ENCODE results near the gene VIL1. TPM values are rescaled to one million over a fixed set of nuclear protein-coding genes. Genes with fewer than 3 reads are reported as not detected.

Gene VIL1
- total RNA-seq, 2 donors from 2014 or later: 0.32 to 6.2 TPM

DNA sequence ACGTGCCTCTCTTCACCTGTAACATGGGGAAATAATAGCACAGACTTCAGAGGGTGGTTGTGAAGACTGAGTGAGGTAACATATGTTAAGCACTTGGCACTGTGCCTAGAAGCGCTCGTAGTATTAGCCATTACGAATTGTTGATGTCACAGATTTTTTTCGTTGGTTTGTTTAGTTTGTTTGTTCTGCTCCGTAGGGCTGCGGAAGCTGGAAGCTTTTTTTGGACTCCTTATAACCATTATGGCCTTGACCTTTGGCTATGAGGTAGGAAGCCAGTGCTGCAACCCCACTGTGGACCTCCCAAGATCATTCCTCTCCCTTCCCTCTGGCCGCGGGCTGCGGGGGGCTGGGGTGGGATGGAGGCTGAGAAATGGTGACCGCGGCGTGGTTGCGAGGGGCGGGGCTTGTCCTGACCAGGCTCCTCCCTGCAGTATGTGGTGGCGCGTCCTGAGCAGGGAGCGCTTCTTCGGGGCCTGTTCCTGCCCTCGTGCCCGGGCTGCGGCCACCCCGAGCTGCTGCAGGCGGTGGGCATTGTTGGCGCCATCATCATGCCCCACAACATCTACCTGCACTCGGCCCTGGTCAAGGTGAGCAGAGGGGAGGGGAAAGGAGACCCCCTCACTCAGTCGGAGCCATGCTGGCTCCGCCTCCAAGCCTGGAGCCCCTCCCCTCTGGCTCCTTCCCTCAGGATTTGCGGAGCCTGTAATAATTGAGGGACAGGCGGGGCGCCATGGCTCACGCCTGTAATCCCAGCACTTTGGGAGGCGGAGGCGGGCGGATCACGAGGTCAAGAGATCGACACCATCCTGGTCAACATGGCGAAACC is 31.3 kb upstream of the VIL1 start:
- DNase-seq (no peak), ATAC-seq (peak; percentile 52)
- H3K27me3 Mint-ChIP-seq: peaks cover 11% of the 10 kb centered on the region
- peak overlapping the region; percentile 51 for H3K27ac Mint-ChIP-seq
- H3K4me1 Mint-ChIP-seq: peaks cover 4% of the 10 kb centered on the region
- H3K36me3 Mint-ChIP-seq (ENCODE audit: low read depth): no peaks in the 10 kb centered on the region
- no peaks in the 10 kb centered on the region for H3K9me3 ChIP-seq (ENCODE audit: control insufficient read depth, low read length, poor library complexity, severe bottlenecking)
- H3K4me3 Mint-ChIP-seq: no peak overlapping the region

DNA sequence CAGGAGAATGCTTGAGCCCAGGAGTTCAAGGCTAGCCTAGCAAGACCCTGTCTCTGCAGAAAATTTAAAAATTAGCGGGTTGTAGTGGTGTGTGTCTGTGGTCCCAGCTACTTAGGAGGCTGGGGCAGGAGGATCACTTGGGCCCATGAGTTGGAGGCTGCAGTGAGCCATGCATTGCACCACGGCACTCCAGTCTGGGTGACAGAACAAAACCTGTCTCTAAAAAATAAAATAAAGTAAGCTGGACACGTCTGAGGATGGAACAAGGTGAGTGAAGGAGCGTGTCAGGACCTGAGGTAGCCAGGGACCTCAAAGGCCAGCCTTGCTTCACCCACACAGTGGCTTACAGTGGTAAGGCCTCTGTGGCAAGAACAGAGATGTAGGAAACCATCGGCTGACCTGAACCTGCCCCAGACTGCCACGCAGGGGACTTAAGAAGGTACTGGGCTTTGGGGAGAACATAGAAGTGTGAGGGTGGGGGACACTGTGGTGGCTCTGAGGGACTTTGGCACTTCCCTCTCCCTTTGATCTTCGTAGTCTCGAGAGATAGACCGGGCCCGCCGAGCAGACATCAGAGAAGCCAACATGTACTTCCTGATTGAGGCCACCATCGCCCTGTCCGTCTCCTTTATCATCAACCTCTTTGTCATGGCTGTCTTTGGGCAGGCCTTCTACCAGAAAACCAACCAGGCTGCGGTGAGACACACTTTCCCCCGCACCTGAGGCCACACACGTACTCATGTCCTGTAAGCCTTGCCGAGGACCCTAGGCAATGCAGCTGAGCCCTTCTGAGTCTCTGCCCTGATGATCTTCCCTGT is 29.4 kb upstream of the VIL1 start:
- Mint-ChIP-seq H3K27ac (no peak overlapping the region), H3K36me3 (ENCODE audit: low read depth) (no peaks in the 10 kb centered on the region), H3K4me1 (peaks cover 9% of the 10 kb centered on the region), H3K4me3 (no peak overlapping the region), H3K27me3 (peaks cover 11% of the 10 kb centered on the region)
- ATAC-seq (no peak), DNase-seq (no peak)
- H3K9me3 ChIP-seq (ENCODE audit: control insufficient read depth, low read length, poor library complexity, severe bottlenecking): no peaks in the 10 kb centered on the region

DNA sequence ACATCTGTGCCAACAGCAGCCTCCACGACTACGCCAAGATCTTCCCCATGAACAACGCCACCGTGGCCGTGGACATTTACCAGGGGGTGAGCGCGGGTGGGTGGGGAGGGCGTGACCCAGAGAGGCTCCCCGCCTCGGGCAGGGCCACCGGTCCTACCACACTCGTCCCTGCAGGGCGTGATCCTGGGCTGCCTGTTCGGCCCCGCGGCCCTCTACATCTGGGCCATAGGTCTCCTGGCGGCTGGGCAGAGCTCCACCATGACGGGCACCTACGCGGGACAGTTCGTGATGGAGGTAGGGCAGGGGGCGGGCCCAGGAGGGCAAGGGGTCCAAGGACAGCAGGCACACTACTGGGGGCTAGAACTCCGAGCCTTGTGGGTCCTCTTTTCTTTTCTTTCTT is 27.7 kb upstream of the VIL1 start:
- DNase-seq: no peak
- peaks cover 11% of the 10 kb centered on the region for H3K27me3 Mint-ChIP-seq
- no peaks in the 10 kb centered on the region for H3K9me3 ChIP-seq (ENCODE audit: control insufficient read depth, low read length, poor library complexity, severe bottlenecking)
- no peak overlapping the region for H3K4me3 Mint-ChIP-seq
- ATAC-seq: no peak
- peaks cover 15% of the 10 kb centered on the region for H3K4me1 Mint-ChIP-seq
- H3K36me3 Mint-ChIP-seq (ENCODE audit: low read depth): no peaks in the 10 kb centered on the region
- no peak overlapping the region for H3K27ac Mint-ChIP-seq

DNA sequence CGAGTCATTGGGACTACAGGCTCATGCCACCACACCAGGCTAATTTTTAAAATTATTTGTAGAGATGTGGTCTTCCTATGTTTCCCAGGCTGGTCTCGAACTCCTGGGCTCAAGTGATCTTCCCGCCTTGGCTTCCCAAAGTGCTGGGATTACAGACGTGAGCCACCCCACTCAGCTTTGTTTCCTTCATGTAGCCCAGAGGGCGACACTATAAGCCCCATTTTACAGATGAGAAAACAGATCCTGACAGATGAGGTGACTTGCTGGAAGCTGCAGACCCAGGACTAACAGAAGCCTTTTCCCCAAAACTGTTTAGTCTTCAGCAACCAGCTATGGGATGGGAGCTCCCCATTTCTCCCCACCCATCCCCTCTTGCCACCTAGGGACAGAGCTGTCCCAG is 26.5 kb upstream of the VIL1 start:
- no peaks in the 10 kb centered on the region for H3K9me3 ChIP-seq (ENCODE audit: control insufficient read depth, low read length, poor library complexity, severe bottlenecking)
- Mint-ChIP-seq H3K4me1 (peaks cover 21% of the 10 kb centered on the region), H3K36me3 (ENCODE audit: low read depth) (no peaks in the 10 kb centered on the region), H3K27me3 (no peaks in the 10 kb centered on the region), H3K4me3 (no peak overlapping the region), H3K27ac (no peak overlapping the region)
- ATAC-seq: no peak
- no peak for DNase-seq

DNA sequence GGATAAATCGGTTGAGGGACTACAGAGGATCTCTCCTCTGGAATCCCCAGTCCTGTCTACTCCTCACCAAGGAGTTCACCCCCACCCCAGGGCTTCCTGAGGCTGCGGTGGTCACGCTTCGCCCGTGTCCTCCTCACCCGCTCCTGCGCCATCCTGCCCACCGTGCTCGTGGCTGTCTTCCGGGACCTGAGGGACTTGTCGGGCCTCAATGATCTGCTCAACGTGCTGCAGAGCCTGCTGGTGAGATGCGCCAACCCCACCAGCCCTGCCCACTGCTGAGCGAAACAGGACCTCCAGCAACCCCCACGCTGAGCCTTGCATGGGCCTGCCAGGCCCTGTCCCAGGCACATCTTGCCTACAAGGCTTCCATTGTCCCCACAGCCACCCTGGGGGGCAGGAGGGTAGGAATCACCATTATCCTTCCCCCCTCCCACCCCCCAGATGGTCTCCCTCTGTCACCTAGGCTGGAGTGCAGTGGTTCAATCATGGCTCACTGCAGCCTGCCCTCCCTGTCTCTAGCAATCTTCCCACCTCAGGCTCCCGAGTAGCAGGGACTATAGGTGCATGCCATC is 25.9 kb upstream of the VIL1 start:
- no peak overlapping the region for H3K27ac Mint-ChIP-seq
- H3K4me3 Mint-ChIP-seq: no peak overlapping the region
- H3K36me3 Mint-ChIP-seq (ENCODE audit: low read depth): no peaks in the 10 kb centered on the region
- DNase-seq (no peak), ATAC-seq (no peak)
- H3K27me3 Mint-ChIP-seq: no peaks in the 10 kb centered on the region
- peaks cover 26% of the 10 kb centered on the region for H3K4me1 Mint-ChIP-seq
- no peaks in the 10 kb centered on the region for H3K9me3 ChIP-seq (ENCODE audit: control insufficient read depth, low read length, poor library complexity, severe bottlenecking)

DNA sequence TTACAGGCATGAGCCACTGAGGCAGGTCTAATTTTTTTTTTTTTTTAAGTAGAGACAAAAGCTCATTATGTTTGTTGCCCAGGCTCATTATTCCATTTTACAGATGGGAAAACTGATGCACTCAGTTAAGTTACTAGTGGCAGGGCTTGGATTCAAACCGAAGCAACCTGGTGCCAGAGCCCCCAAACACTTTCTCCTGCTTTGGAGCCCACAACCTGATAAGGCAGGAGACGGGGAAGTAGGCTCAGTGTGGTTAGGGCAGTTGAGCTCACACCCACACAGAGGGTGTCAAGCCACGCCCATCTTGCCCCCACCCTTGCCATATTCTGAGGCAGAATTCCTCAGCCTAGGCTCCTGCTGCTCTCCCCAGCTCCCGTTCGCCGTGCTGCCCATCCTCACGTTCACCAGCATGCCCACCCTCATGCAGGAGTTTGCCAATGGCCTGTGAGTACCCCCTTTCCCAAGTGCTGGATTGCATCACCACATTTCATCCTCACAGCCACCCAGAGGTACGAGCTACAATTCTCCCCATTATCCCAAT is 25.1 kb upstream of the VIL1 start:
- H3K36me3 Mint-ChIP-seq (ENCODE audit: low read depth): no peaks in the 10 kb centered on the region
- peaks cover 31% of the 10 kb centered on the region for H3K4me1 Mint-ChIP-seq
- ATAC-seq: no peak
- H3K27me3 Mint-ChIP-seq: no peaks in the 10 kb centered on the region
- H3K4me3 Mint-ChIP-seq: no peak overlapping the region
- H3K27ac Mint-ChIP-seq: no peak overlapping the region
- no peak for DNase-seq
- no peaks in the 10 kb centered on the region for H3K9me3 ChIP-seq (ENCODE audit: control insufficient read depth, low read length, poor library complexity, severe bottlenecking)

DNA sequence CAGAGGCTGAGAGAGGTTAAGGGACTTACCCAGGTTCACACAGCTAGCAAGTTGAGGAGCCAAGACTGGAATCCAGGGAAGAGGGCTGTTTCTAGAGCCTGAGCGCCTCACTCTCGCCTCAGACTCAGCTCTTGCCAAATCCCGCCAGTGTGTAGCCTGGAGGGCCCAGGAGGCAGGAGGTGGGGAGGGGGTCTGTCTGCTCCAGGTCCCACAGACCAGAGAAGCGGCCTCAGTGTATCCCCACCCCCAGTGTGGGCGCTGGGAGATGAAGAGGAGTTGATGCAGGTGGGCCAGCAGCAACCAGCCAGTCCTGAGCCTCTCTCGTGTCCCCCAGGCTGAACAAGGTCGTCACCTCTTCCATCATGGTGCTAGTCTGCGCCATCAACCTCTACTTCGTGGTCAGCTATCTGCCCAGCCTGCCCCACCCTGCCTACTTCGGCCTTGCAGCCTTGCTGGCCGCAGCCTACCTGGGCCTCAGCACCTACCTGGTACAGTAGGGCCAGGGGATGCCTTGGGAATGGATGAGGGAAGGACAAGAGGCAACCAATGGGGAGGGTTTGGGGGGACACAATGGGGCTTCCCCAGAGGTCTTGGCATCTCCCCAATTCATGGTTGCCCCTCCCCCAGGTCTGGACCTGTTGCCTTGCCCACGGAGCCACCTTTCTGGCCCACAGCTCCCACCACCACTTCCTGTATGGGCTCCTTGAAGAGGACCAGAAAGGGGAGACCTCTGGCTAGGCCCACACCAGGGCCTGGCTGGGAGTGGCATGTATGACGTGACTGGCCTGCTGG is 24.4 kb upstream of the VIL1 start:
- DNase-seq (no peak), ATAC-seq (no peak)
- H3K36me3 Mint-ChIP-seq (ENCODE audit: low read depth): no peaks in the 10 kb centered on the region
- H3K9me3 ChIP-seq (ENCODE audit: control insufficient read depth, low read length, poor library complexity, severe bottlenecking): no peaks in the 10 kb centered on the region
- peaks cover 31% of the 10 kb centered on the region for H3K4me1 Mint-ChIP-seq
- H3K27ac Mint-ChIP-seq: no peak overlapping the region
- H3K27me3 Mint-ChIP-seq: no peaks in the 10 kb centered on the region
- no peak overlapping the region for H3K4me3 Mint-ChIP-seq

DNA sequence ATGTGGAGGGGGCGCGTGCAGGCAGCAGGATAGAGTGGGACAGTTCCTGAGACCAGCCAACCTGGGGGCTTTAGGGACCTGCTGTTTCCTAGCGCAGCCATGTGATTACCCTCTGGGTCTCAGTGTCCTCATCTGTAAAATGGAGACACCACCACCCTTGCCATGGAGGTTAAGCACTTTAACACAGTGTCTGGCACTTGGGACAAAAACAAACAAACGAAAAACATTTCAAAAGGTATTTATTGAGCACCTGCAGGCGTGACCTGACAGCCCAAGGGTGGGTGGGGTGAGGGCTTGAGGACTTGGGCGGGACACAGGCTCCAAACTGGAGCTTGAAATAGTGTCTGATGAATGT is 23.9 kb upstream of the VIL1 start:
- no peak overlapping the region for H3K27ac Mint-ChIP-seq

DNA sequence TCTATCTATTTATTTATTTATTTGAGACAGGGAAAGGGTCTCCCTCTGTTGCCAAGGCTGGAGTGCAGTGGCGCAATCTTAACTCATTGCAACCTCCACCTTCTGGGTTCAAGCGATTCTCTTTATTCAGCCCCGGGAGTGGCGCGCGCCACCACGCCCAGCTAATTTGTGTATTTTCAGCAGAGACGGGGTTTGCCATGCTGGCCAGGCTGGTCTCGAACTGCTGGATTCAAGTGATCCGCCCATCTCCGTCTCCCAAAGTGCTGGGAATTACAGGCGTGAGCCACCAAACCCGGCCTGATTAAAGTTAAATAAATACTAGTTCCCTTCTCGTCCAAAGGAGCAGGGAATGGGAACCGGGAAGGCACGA is 23.5 kb upstream of the VIL1 start:
- no peak for ATAC-seq
- Mint-ChIP-seq H3K27me3 (no peaks in the 10 kb centered on the region), H3K27ac (peak overlapping the region; percentile 97), H3K4me3 (peak overlapping the region; percentile 63), H3K4me1 (peaks cover 34% of the 10 kb centered on the region), H3K36me3 (ENCODE audit: low read depth) (peaks cover 2% of the 10 kb centered on the region)
- no peak for DNase-seq
- no peaks in the 10 kb centered on the region for H3K9me3 ChIP-seq (ENCODE audit: control insufficient read depth, low read length, poor library complexity, severe bottlenecking)

More for the DNA sequence above, 23.9 kb upstream of the VIL1 start:
- H3K36me3 Mint-ChIP-seq (ENCODE audit: low read depth): peaks cover under 1% of the 10 kb centered on the region
- no peak for DNase-seq
- H3K27me3 Mint-ChIP-seq: no peaks in the 10 kb centered on the region
- H3K9me3 ChIP-seq (ENCODE audit: control insufficient read depth, low read length, poor library complexity, severe bottlenecking): no peaks in the 10 kb centered on the region
- H3K4me1 Mint-ChIP-seq: peaks cover 31% of the 10 kb centered on the region
- ATAC-seq: no peak
- no peak overlapping the region for H3K4me3 Mint-ChIP-seq

DNA sequence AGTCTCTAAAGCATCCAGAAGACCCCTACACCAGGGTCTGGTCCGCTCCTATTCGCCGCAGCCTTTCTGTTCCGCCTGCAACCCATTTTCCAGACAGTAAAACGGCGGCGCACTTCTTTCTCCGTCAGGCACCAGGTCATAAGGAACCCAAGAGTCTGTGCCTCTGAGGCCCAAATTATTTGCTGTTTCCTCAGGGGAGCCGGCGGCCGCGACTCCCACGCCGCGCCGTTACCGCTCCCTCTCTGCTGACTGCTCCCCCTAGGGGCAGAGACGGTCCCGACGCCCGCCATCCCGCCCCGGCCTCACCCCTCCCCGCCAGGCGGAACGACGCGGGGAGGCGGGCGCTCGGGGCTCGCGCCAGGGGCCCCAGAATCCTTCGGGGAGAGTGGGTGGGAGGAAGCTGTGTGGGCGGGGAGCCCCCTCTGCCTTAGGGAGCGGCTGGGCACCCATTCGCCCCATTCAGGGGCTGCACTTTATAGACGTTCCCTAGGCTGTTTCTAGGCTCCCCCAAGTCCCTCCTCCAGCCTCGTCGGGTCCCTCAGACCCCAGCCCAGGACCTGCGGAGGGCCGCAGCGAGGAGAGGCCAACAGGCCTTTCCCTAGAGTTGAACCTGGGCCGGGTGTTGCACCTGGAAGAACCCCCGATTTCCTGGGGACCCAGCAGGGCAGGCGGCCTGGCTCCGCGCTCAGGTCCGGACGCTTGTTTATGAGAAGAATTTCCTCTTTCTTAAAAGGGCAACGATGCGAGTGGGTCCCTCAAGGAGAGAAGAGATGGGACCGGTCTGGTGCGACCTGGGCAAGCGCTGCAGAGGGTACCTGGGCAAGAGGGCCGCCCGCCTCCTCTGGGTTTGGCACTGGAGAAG is 22.9 kb upstream of the VIL1 start:
- peak; percentile 90 to 93 (median 91) for DNase-seq
- no peaks in the 10 kb centered on the region for H3K9me3 ChIP-seq (ENCODE audit: control insufficient read depth, low read length, poor library complexity, severe bottlenecking)
- H3K4me3 Mint-ChIP-seq: peak overlapping the region; percentile 95
- ATAC-seq: peak; percentile 78
- peak overlapping the region; percentile 97 for H3K27ac Mint-ChIP-seq
- peaks cover 34% of the 10 kb centered on the region for H3K4me1 Mint-ChIP-seq
- H3K27me3 Mint-ChIP-seq: no peaks in the 10 kb centered on the region
- H3K36me3 Mint-ChIP-seq (ENCODE audit: low read depth): peaks cover 2% of the 10 kb centered on the region

DNA sequence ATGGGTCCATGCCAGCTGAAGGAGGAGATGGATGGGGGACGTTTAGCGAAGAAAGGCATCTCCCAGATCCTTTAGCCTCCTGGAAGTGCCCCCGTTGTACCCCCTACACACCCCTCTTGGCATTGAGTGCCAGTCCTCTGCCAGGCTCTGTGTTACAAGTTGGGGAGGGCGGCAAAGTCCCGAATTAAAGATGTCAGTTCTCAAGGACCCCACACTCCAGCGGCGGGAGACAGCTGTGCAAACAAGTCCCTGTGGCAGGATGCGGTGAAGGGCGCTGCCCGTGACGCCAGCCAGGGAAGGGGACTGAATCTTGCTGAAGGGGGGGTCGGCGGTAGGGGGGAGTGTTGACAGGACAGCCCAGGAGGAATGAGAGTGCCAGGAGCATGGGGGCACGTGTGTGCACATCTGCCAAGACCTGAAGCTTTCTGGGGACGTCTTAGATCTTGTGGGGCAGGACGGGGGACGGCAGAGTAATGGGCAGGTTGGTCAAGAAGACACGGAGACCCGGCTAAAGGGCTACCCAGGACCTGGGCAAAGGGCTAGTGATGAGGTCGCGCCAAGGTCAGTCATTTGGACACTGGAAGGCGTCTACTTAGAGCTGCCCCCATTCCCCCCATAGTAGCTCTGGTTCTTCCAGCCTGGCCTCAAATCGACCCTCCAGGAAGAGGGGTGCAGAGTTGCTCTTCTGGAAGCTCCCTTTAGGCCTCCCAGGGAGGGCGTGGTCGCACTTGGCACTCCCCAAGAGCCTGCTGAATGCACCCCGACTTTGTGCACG is 22.0 kb upstream of the VIL1 start:
- Mint-ChIP-seq H3K4me3 (peak overlapping the region; percentile 95), H3K4me1 (peaks cover 38% of the 10 kb centered on the region)
- peak; percentile 17 for ATAC-seq

More for the DNA sequence above, 22.0 kb upstream of the VIL1 start:
- peak overlapping the region; percentile 97 for H3K27ac Mint-ChIP-seq
- peaks cover 2% of the 10 kb centered on the region for H3K36me3 Mint-ChIP-seq (ENCODE audit: low read depth)
- no peaks in the 10 kb centered on the region for H3K9me3 ChIP-seq (ENCODE audit: control insufficient read depth, low read length, poor library complexity, severe bottlenecking)
- DNase-seq: peak; percentile 51 to 67 (median 56)
- H3K27me3 Mint-ChIP-seq: no peaks in the 10 kb centered on the region
